ENCODE results near the gene NAT8. TPM values are rescaled to one million over a fixed set of nuclear protein-coding genes. Genes with fewer than 3 reads are reported as not detected.
"Not testable (repeated sequence)": the region's sequence is repeated elsewhere in the genome, so short reads cannot be mapped to it uniquely, and the experiment has no call there.

Gene NAT8
- total RNA-seq, 2 donors from 2014 or later = not detected

DNA sequence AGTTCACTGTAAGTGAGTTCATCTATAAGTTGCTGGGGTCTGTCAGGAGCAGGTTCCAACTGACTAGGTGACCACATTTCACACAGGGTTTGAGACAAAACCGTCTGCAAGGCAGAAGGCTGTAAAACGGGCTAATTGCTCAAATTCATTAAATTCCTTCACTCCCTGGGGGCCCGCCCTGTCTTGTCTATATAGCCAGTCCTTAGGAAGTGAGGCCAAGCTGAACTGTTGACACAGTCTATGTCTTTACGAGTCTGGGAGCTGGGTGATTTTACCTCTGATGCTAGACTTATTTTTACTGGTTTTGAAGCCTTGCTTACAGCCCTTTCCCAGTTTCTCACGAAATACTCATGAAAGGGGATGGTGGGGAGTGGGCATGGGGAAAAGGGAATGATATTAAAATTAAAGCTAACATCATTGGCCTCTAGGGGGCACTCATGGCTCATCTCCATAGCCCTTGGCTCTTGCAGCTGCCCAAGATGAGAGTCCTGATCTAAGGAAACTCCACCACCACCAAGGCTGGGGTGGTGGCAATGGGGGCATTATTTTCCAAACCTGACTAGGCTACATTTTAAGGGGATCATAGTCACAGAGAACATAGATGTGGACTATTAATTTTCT is 37.8 kb upstream of the NAT8 start:
- H3K4me3 ChIP-seq; H3K4me1 ChIP-seq; H3K9me3 ChIP-seq; H3K27me3 ChIP-seq; intact Hi-C loops (cut with DNase I); H3K27ac ChIP-seq; H3K36me3 ChIP-seq (replicated peaks in 1 of 2; ENCODE audit: insufficient read depth in 1 of 2, low read depth in 2 of 2): not testable (repeated sequence)
- DNase-seq (peak; percentile 24 to 35 (median 26)), ATAC-seq (peak; percentile 47)
- WGBS, 2 donors = 18 to 28% methylated on average over 4 to 5 of the region's 5 CpGs
- TF ChIP-seq, protein P1, sequence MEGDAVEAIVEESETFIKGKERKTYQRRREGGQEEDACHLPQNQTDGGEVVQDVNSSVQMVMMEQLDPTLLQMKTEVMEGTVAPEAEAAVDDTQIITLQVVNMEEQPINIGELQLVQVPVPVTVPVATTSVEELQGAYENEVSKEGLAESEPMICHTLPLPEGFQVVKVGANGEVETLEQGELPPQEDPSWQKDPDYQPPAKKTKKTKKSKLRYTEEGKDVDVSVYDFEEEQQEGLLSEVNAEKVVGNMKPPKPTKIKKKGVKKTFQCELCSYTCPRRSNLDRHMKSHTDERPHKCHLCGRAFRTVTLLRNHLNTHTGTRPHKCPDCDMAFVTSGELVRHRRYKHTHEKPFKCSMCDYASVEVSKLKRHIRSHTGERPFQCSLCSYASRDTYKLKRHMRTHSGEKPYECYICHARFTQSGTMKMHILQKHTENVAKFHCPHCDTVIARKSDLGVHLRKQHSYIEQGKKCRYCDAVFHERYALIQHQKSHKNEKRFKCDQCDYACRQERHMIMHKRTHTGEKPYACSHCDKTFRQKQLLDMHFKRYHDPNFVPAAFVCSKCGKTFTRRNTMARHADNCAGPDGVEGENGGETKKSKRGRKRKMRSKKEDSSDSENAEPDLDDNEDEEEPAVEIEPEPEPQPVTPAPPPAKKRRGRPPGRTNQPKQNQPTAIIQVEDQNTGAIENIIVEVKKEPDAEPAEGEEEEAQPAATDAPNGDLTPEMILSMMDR (IDR thresholded peaks at IDR 0.05) = peak in 6 of 7 experiments; percentile 28 to 52 (median 32)

DNA sequence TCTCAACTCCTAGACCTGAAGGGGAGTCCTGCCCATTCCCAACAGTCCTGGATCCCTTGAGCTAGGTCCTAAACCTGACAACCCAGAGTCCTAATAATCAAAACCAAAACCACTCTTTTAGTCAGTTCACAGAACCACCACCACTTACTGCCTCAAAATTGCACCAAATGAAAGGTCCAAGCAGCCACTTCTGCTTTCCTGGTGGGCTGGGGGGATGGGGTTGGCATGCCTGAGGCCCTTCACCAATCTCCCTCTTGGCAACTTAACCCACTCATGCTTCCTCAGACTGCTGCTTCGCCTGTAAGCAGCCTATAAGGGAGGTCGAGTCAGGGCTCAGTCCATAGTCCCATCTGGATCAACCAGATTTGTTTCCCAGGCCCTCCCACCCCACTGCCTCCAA is 37.0 kb upstream of the NAT8 start:
- H3K4me1 ChIP-seq; H3K9me3 ChIP-seq; DNase-seq; intact Hi-C loops (cut with DNase I); H3K27me3 ChIP-seq; ATAC-seq; H3K36me3 ChIP-seq (replicated peaks in 1 of 2; ENCODE audit: insufficient read depth in 1 of 2, low read depth in 2 of 2); H3K27ac ChIP-seq; H3K4me3 ChIP-seq: not testable (repeated sequence)
- WGBS, 2 donors = 47 to 53% methylated on average over 2 of the region's 2 CpGs

DNA sequence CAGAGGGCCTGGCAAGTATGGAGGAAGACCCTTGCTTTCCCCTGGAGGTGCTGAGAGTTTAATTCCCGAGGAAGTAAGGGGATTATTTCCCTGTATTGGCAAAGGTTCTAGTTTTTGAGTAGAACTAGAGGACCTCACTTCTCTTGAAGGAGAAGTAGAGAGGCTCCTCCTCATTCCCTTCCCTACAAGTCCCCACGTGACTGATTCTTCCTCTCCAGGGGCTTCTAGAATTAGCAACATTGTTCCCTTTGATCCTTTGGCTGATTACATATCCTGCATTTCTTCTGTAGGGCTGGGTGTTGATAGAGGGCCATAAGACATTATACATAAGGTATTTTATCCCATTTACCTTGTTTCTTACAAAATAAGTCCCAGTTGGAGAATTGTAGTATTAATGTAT is 35.8 kb upstream of the NAT8 start:
- H3K27me3 ChIP-seq; ATAC-seq; H3K27ac ChIP-seq; DNase-seq; H3K4me3 ChIP-seq; intact Hi-C loops (cut with DNase I); H3K4me1 ChIP-seq; H3K9me3 ChIP-seq; H3K36me3 ChIP-seq (replicated peaks in 1 of 2; ENCODE audit: insufficient read depth in 1 of 2, low read depth in 2 of 2): not testable (repeated sequence)
- 56 to 84% methylated on average over 2 of the region's 2 CpGs for WGBS, 2 donors

DNA sequence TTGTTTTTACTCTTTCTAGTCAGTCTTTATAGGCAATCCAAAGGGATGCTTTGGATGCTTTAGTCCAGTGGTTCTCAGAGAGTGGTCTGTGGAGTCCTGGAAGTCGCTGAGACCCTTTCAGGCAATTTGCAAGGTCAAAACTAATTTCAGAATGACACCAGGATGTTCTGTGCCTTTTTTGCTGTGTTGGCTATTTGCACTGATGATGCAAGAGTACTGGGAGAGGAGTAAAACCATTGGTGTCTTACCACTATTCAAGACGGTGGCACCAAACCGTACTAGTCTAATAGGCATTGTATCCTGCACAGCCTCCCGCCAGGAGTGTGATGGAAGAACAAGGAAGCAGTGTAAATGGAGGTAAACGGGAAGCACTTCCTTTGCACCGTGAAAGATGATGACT is 34.0 kb upstream of the NAT8 start:
- H3K4me1 ChIP-seq; H3K27me3 ChIP-seq; H3K4me3 ChIP-seq; H3K27ac ChIP-seq; DNase-seq; H3K9me3 ChIP-seq; H3K36me3 ChIP-seq (replicated peaks in 1 of 2; ENCODE audit: insufficient read depth in 1 of 2, low read depth in 2 of 2); intact Hi-C loops (cut with DNase I); ATAC-seq: not testable (repeated sequence)
- 77% methylated on average over 6 of the region's 6 CpGs for WGBS, 2 donors

DNA sequence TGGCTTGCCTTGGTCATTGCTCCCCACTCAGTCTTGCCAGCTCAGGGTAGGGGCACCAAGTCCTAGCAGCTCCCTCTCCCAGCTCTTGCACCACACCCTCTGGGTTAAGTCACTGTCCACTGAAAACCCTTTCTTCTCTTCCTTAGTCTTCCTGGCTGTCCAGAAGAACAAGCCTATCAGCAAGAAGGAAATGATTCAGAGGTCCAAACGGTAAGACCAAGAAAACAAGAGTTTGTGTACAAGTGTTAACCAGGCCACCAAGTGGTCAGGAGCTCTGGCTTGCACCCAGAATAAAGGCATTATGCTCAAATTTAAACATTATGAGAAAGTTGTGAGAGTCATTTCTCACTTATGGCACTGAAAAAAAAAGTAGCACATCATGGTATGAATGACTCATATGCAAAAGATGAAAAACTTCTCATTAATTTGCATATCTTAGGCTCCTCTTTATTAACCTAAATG is 32.5 kb upstream of the NAT8 start:
- H3K4me3 ChIP-seq; H3K36me3 ChIP-seq (replicated peaks in 1 of 2; ENCODE audit: insufficient read depth in 1 of 2, low read depth in 2 of 2); ATAC-seq; H3K27me3 ChIP-seq; intact Hi-C loops (cut with DNase I); H3K27ac ChIP-seq; H3K9me3 ChIP-seq; DNase-seq; H3K4me1 ChIP-seq: not testable (repeated sequence)
- WGBS, 2 donors = 62 to 67% methylated on average over 1 of the region's 1 CpG

DNA sequence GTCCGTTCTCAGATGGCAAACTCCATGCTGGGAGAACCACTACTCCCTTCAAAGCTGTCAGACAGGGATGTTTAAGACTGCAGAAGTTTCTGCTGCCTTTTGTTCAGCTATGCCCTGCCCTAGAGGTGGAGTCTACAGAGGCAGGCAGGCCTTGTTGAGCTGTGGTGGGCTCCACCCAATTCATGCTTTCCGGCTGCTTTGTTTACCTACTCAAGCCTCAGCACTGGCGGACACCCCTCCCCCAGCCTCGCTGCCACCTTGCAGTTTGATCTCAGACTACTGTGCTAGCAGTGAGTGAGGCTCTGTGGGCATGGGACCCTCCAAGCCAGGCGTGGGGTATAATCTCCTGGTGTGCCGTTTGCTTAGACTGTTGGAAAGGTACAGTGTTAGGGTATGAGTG is 27.8 kb upstream of the NAT8 start:
- WGBS, 2 donors = 76 to 80% methylated on average over 4 to 6 of the region's 6 CpGs
- ATAC-seq; intact Hi-C loops (cut with DNase I): not testable (repeated sequence)

DNA sequence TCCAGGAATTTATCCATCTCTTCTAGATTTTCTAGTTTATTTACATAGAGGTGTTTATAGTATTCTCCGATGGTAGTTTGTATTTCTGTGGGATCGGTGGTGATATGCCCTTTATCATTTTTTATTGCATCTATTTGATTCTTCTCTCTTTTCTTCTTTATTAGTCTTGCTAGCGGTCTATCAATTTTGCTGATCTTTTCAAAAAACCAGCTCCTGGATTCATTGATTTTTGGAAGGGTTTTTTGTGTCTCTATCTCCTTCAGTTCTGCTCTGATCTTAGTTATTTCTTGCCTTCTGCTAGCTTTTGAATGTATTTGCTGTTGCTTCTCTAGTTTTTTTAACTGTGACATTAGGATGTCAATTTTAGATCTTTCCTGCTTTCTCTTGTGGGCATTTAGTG is 25.0 kb upstream of the NAT8 start:
- intact Hi-C loops (cut with DNase I) = not testable (repeated sequence)

More for the DNA sequence above, 27.8 kb upstream of the NAT8 start:
- H3K36me3 ChIP-seq (replicated peaks in 1 of 2; ENCODE audit: insufficient read depth in 1 of 2, low read depth in 2 of 2); H3K27me3 ChIP-seq; DNase-seq; H3K4me3 ChIP-seq; H3K4me1 ChIP-seq; H3K27ac ChIP-seq; H3K9me3 ChIP-seq: not testable (repeated sequence)

DNA sequence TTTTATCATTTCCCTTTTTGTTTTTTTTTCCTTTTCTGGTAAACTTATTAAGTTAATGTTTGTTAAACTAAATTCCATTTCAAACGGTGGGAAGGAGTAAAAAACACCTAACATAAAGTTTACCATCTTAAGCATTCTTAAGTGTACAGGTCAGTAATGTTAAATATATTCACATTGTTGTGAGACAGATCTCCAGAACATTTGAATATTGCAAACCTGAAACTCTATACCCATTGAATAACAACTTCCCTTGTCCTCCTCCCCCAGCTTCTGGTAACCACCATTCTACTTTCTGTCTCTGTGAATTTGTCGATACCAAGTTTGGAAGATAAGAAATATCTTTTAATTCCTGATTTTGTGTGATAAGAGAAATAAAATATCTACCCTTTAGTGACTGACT is 12.0 kb upstream of the NAT8 start:
- 27 to 37% methylated on average over 2 of the region's 2 CpGs for WGBS, 2 donors
- intact Hi-C loops (cut with DNase I) = no loop called here
- ATAC-seq = no peak

More for the DNA sequence above, 25.0 kb upstream of the NAT8 start:
- H3K4me3 ChIP-seq; H3K9me3 ChIP-seq; ATAC-seq; H3K27ac ChIP-seq; H3K27me3 ChIP-seq; H3K4me1 ChIP-seq; H3K36me3 ChIP-seq (replicated peaks in 1 of 2; ENCODE audit: insufficient read depth in 1 of 2, low read depth in 2 of 2); DNase-seq: not testable (repeated sequence)
- WGBS, 2 donors = 91 to 93% methylated on average over 3 of the region's 3 CpGs

More for the DNA sequence above, 12.0 kb upstream of the NAT8 start:
- TF ChIP-seq POLR2A (IDR thresholded peaks at IDR 0.05) = no peak
- TF ChIP-seq, protein P1 (IDR thresholded peaks at IDR 0.05) = no peak
- H3K27ac ChIP-seq = no peak overlapping the region
- no peak for DNase-seq
- no peaks in the 10 kb centered on the region for H3K9me3 ChIP-seq
- no peaks in the 10 kb centered on the region for H3K36me3 ChIP-seq (replicated peaks in 1 of 2; ENCODE audit: insufficient read depth in 1 of 2, low read depth in 2 of 2)
- no peaks in the 10 kb centered on the region for H3K4me1 ChIP-seq
- H3K4me3 ChIP-seq = no peak overlapping the region
- no peaks in the 10 kb centered on the region for H3K27me3 ChIP-seq

All from body of pancreas (tissue), 4 donors.